ENCODE data around the gene OXT. TPM values are rescaled to one million over a fixed set of nuclear protein-coding genes. Genes with fewer than 3 reads are reported as not detected.
A peak's percentile ranks its signal among the peaks of the same experiment; 100 is the strongest.

The OXT gene
- total and polyA plus RNA-seq, 4 donors: 2.2 to 6.3 TPM; not detected in 2

- DNase-seq: peak in 1 of 2 donors; percentile 9
- Histone ChIP-seq H3K36me3 (ENCODE audit: control insufficient read depth in 1 of 2, insufficient read depth in 2 of 2, low read length in 1 of 2) (no peaks in the 10 kb centered on the region), H3K4me3 (ENCODE audit: low read length in 2 of 2) (no peak overlapping the region), H3K4me1 (ENCODE audit: control insufficient read depth in 1 of 2, insufficient read depth in 2 of 2, low read length in 2 of 2) (no peaks in the 10 kb centered on the region), H3K27me3 (ENCODE audit: control insufficient read depth in 1 of 2, insufficient read depth in 2 of 2, low read length in 1 of 2) (no peaks in the 10 kb centered on the region), H3K9me3 (ENCODE audit: control insufficient read depth, low read length) (no peaks in the 10 kb centered on the region), H3K27ac (ENCODE audit: low read depth in 1 of 2, low read length in 2 of 2) (no peak overlapping the region)
- WGBS, 2 donors: 86 to 87% methylated on average over 4 of the region's 4 CpGs
- no peak for ATAC-seq (ENCODE audit: low FRiP score)
- intact Hi-C loops (cut with DNase I): no loop called here
These were observed 6.3 kb downstream of the OXT start for GRCh38 chr20:3077618-3078134.

GRCh38 chr20:3080939-3081388 is 9.5 kb downstream of the OXT start:
- 24 to 40% methylated on average over 6 of the region's 6 CpGs for WGBS, 2 donors
- intact Hi-C loops (cut with DNase I): no loop called here
- no peaks in the 10 kb centered on the region for H3K27me3 ChIP-seq (ENCODE audit: control insufficient read depth in 1 of 2, insufficient read depth in 2 of 2, low read length in 1 of 2)
- H3K36me3 ChIP-seq (ENCODE audit: control insufficient read depth in 1 of 2, insufficient read depth in 2 of 2, low read length in 1 of 2): no peaks in the 10 kb centered on the region
- H3K4me1 ChIP-seq (ENCODE audit: control insufficient read depth in 1 of 2, insufficient read depth in 2 of 2, low read length in 2 of 2): no peaks in the 10 kb centered on the region
- ATAC-seq (ENCODE audit: low FRiP score) (peak; percentile 31), DNase-seq (peak; percentile 80 to 88)
- no peak overlapping the region for H3K4me3 ChIP-seq (ENCODE audit: low read length in 2 of 2)
- no peak overlapping the region for H3K27ac ChIP-seq (ENCODE audit: low read depth in 1 of 2, low read length in 2 of 2)
- no peaks in the 10 kb centered on the region for H3K9me3 ChIP-seq (ENCODE audit: control insufficient read depth, low read length)

GRCh38 chr20:3081641-3082040 is 10.2 kb downstream of the OXT start:
- no peaks in the 10 kb centered on the region for H3K9me3 ChIP-seq (ENCODE audit: control insufficient read depth, low read length)
- ATAC-seq (ENCODE audit: low FRiP score) (no peak), DNase-seq (peak in 1 of 2 donors; percentile 37)
- no peak overlapping the region for H3K27ac ChIP-seq (ENCODE audit: low read depth in 1 of 2, low read length in 2 of 2)
- intact Hi-C loops (cut with DNase I): no loop called here
- no peaks in the 10 kb centered on the region for H3K36me3 ChIP-seq (ENCODE audit: control insufficient read depth in 1 of 2, insufficient read depth in 2 of 2, low read length in 1 of 2)
- WGBS, 2 donors: 93 to 95% methylated on average over 11 of the region's 11 CpGs
- no peak overlapping the region for H3K4me3 ChIP-seq (ENCODE audit: low read length in 2 of 2)
- no peaks in the 10 kb centered on the region for H3K27me3 ChIP-seq (ENCODE audit: control insufficient read depth in 1 of 2, insufficient read depth in 2 of 2, low read length in 1 of 2)
- H3K4me1 ChIP-seq (ENCODE audit: control insufficient read depth in 1 of 2, insufficient read depth in 2 of 2, low read length in 2 of 2): no peaks in the 10 kb centered on the region

- no peak for ATAC-seq (ENCODE audit: low FRiP score)
- Histone ChIP-seq H3K4me1 (ENCODE audit: control insufficient read depth in 1 of 2, insufficient read depth in 2 of 2, low read length in 2 of 2) (no peaks in the 10 kb centered on the region), H3K27me3 (ENCODE audit: control insufficient read depth in 1 of 2, insufficient read depth in 2 of 2, low read length in 1 of 2) (no peaks in the 10 kb centered on the region), H3K27ac (ENCODE audit: low read depth in 1 of 2, low read length in 2 of 2) (no peak overlapping the region), H3K4me3 (ENCODE audit: low read length in 2 of 2) (no peak overlapping the region), H3K9me3 (ENCODE audit: control insufficient read depth, low read length) (no peaks in the 10 kb centered on the region), H3K36me3 (ENCODE audit: control insufficient read depth in 1 of 2, insufficient read depth in 2 of 2, low read length in 1 of 2) (no peaks in the 10 kb centered on the region)
- 4 to 8% methylated on average over 34 to 71 of the region's 71 CpGs for WGBS, 2 donors
- no peak for DNase-seq
- intact Hi-C loops (cut with DNase I): no loop called here
These were observed 11.0 kb downstream of the OXT start for GRCh38 chr20:3082306-3082951.

GRCh38 chr20:3082955-3083952 is 11.8 kb downstream of the OXT start:
- DNase-seq (no peak), ATAC-seq (ENCODE audit: low FRiP score) (no peak)
- Histone ChIP-seq H3K36me3 (ENCODE audit: control insufficient read depth in 1 of 2, insufficient read depth in 2 of 2, low read length in 1 of 2) (no peaks in the 10 kb centered on the region), H3K9me3 (ENCODE audit: control insufficient read depth, low read length) (no peaks in the 10 kb centered on the region), H3K4me3 (ENCODE audit: low read length in 2 of 2) (no peak overlapping the region), H3K27ac (ENCODE audit: low read depth in 1 of 2, low read length in 2 of 2) (no peak overlapping the region), H3K4me1 (ENCODE audit: control insufficient read depth in 1 of 2, insufficient read depth in 2 of 2, low read length in 2 of 2) (no peaks in the 10 kb centered on the region), H3K27me3 (ENCODE audit: control insufficient read depth in 1 of 2, insufficient read depth in 2 of 2, low read length in 1 of 2) (no peaks in the 10 kb centered on the region)
- intact Hi-C loops (cut with DNase I): no loop called here
- 21 to 27% methylated on average over 59 to 76 of the region's 76 CpGs for WGBS, 2 donors

GRCh38 chr20:3084283-3084985 is 13.0 kb downstream of the OXT start, which contains the start of gene AVP:
TSS of gene AVP (minus strand) at chr20:3084724. CDS start at chr20:3084674, 50 bp downstream.
- intact Hi-C loops (cut with DNase I): no loop called here
- Histone ChIP-seq H3K36me3 (ENCODE audit: control insufficient read depth in 1 of 2, insufficient read depth in 2 of 2, low read length in 1 of 2) (no peaks in the 10 kb centered on the region), H3K4me3 (ENCODE audit: low read length in 2 of 2) (no peak within 1 kb of the TSS), H3K4me1 (ENCODE audit: control insufficient read depth in 1 of 2, insufficient read depth in 2 of 2, low read length in 2 of 2) (no peaks in the 10 kb centered on the region), H3K9me3 (ENCODE audit: control insufficient read depth, low read length) (no peaks in the 10 kb centered on the region), H3K27me3 (ENCODE audit: control insufficient read depth in 1 of 2, insufficient read depth in 2 of 2, low read length in 1 of 2) (no peaks in the 10 kb centered on the region), H3K27ac (ENCODE audit: low read depth in 1 of 2, low read length in 2 of 2) (no peak within 1 kb of the TSS)
- 88 to 91% methylated on average over 28 of the region's 28 CpGs for WGBS, 2 donors
- ATAC-seq (ENCODE audit: low FRiP score) (no peak), DNase-seq (no peak)

GRCh38 chr20:3084986-3085360 is 13.6 kb downstream of the OXT start:
- no peaks in the 10 kb centered on the region for H3K36me3 ChIP-seq (ENCODE audit: control insufficient read depth in 1 of 2, insufficient read depth in 2 of 2, low read length in 1 of 2)
- H3K4me1 ChIP-seq (ENCODE audit: control insufficient read depth in 1 of 2, insufficient read depth in 2 of 2, low read length in 2 of 2): no peaks in the 10 kb centered on the region
- 92 to 95% methylated on average over 7 of the region's 7 CpGs for WGBS, 2 donors
- DNase-seq (no peak), ATAC-seq (ENCODE audit: low FRiP score) (no peak)
- no peaks in the 10 kb centered on the region for H3K9me3 ChIP-seq (ENCODE audit: control insufficient read depth, low read length)
- H3K27ac ChIP-seq (ENCODE audit: low read depth in 1 of 2, low read length in 2 of 2): no peak overlapping the region
- H3K27me3 ChIP-seq (ENCODE audit: control insufficient read depth in 1 of 2, insufficient read depth in 2 of 2, low read length in 1 of 2): no peaks in the 10 kb centered on the region
- H3K4me3 ChIP-seq (ENCODE audit: low read length in 2 of 2): no peak overlapping the region
- intact Hi-C loops (cut with DNase I): no loop called here

- Histone ChIP-seq H3K4me1 (ENCODE audit: control insufficient read depth in 1 of 2, insufficient read depth in 2 of 2, low read length in 2 of 2) (no peaks in the 10 kb centered on the region), H3K4me3 (ENCODE audit: low read length in 2 of 2) (no peak overlapping the region), H3K36me3 (ENCODE audit: control insufficient read depth in 1 of 2, insufficient read depth in 2 of 2, low read length in 1 of 2) (no peaks in the 10 kb centered on the region), H3K27me3 (ENCODE audit: control insufficient read depth in 1 of 2, insufficient read depth in 2 of 2, low read length in 1 of 2) (no peaks in the 10 kb centered on the region), H3K9me3 (ENCODE audit: control insufficient read depth, low read length) (no peaks in the 10 kb centered on the region), H3K27ac (ENCODE audit: low read depth in 1 of 2, low read length in 2 of 2) (no peak overlapping the region)
- ATAC-seq (ENCODE audit: low FRiP score) (no peak), DNase-seq (no peak)
- 96 to 99% methylated on average over 8 of the region's 8 CpGs for WGBS, 2 donors
- intact Hi-C loops (cut with DNase I): no loop called here
These were observed 14.2 kb downstream of the OXT start for GRCh38 chr20:3085571-3086072.
